Measurements from ENCODE around the gene MASP2. TPM values are rescaled to one million over a fixed set of nuclear protein-coding genes. Genes with fewer than 3 reads are reported as not detected.

The MASP2 gene
- polyA plus RNA-seq, 1 of the 3 experiments (the other 2 are of a cell fraction) = not detected

- H3K4me2 ChIP-seq = no peak overlapping the region
- WGBS (ENCODE audit: low lambda C conversion rate) = 97% methylated on average over 14 of the region's 18 CpGs
- ChIA-PET CTCF (interaction anchor here (1.1 to 3.4 kb wide), 2 partner anchors 30 to 153 kb away, joined by 3 to 17 read pairs; no protein-coding TSS in a partner anchor), POLR2A (interaction anchor here (0.6 kb wide), 1 partner anchor 15 kb away, joined by 3 read pairs; no protein-coding TSS in a partner anchor)
- no peak overlapping the region for H2AFZ ChIP-seq (ENCODE audit: low read depth)
- DNase-seq = no peak
- peaks cover 9% of the 10 kb centered on the region for H3F3A ChIP-seq (replicated peaks; ENCODE audit: insufficient read depth)
- no peaks in the 10 kb centered on the region for H3K9me2 ChIP-seq
- no peak overlapping the region for H3K27ac ChIP-seq (ENCODE audit: low read depth in 2 of 2, low read length in 1 of 2)
- H4K20me1 ChIP-seq (ENCODE audit: insufficient read depth) = no peaks in the 10 kb centered on the region
- no peaks in the 10 kb centered on the region for H3K9me3 ChIP-seq
- no peaks in the 10 kb centered on the region for H3K79me2 ChIP-seq (ENCODE audit: insufficient read depth)
- no peak for TF ChIP-seq MEF2A (IDR thresholded peaks at IDR 0.05; ENCODE audit: borderline replicate concordance, low read depth)
- TF ChIP-seq POLR2AphosphoS5 (IDR thresholded peaks at IDR 0.05; ENCODE audit: low read depth, low read length) = no peak
- no peak for TF ChIP-seq EP300 (IDR thresholded peaks at IDR 0.05; ENCODE audit: borderline replicate concordance in 1 of 2, low read depth in 1 of 2, low read length in 1 of 2)
- no peak for TF ChIP-seq GABPA (IDR thresholded peaks at IDR 0.05; ENCODE audit: low read depth)
- TF ChIP-seq EZH2phosphoT487 (IDR thresholded peaks at IDR 0.05; ENCODE audit: borderline replicate concordance, low read depth) = no peak
- no peak for TF ChIP-seq TAF1 (IDR thresholded peaks at IDR 0.05; ENCODE audit: borderline replicate concordance, low read depth, low read length)
- no peak for TF ChIP-seq RXRA (IDR thresholded peaks at IDR 0.05; ENCODE audit: borderline replicate concordance, low read depth)
- TF ChIP-seq RAD21 (IDR thresholded peaks at IDR 0.05; ENCODE audit: low read length) = no peak
- TF ChIP-seq FOSL2 (IDR thresholded peaks at IDR 0.05; ENCODE audit: borderline replicate concordance, low read depth) = no peak
- TF ChIP-seq CTCF (IDR thresholded peaks at IDR 0.05) = no peak
- TF ChIP-seq, protein P1, sequence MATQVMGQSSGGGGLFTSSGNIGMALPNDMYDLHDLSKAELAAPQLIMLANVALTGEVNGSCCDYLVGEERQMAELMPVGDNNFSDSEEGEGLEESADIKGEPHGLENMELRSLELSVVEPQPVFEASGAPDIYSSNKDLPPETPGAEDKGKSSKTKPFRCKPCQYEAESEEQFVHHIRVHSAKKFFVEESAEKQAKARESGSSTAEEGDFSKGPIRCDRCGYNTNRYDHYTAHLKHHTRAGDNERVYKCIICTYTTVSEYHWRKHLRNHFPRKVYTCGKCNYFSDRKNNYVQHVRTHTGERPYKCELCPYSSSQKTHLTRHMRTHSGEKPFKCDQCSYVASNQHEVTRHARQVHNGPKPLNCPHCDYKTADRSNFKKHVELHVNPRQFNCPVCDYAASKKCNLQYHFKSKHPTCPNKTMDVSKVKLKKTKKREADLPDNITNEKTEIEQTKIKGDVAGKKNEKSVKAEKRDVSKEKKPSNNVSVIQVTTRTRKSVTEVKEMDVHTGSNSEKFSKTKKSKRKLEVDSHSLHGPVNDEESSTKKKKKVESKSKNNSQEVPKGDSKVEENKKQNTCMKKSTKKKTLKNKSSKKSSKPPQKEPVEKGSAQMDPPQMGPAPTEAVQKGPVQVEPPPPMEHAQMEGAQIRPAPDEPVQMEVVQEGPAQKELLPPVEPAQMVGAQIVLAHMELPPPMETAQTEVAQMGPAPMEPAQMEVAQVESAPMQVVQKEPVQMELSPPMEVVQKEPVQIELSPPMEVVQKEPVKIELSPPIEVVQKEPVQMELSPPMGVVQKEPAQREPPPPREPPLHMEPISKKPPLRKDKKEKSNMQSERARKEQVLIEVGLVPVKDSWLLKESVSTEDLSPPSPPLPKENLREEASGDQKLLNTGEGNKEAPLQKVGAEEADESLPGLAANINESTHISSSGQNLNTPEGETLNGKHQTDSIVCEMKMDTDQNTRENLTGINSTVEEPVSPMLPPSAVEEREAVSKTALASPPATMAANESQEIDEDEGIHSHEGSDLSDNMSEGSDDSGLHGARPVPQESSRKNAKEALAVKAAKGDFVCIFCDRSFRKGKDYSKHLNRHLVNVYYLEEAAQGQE (IDR thresholded peaks at IDR 0.05; ENCODE audit: low read depth, low read length) = no peak
- TF ChIP-seq SMC3 (IDR thresholded peaks at IDR 0.05; ENCODE audit: low read depth, low read length) = no peak
- TF ChIP-seq YY1 (IDR thresholded peaks at IDR 0.05; ENCODE audit: low read depth) = no peak
- TF ChIP-seq JUND (IDR thresholded peaks at IDR 0.05) = no peak
- H3K9ac ChIP-seq = no peak overlapping the region
- no peaks in the 10 kb centered on the region for H3K27me3 ChIP-seq (ENCODE audit: insufficient read depth)
- H3K4me3 ChIP-seq (ENCODE audit: low read depth in 2 of 2, low read length in 1 of 2) = no peak overlapping the region
- H3K4me1 ChIP-seq (ENCODE audit: control insufficient read depth in 1 of 2, insufficient read depth in 2 of 2, low read depth in 1 of 2, low read length in 1 of 2) = no peaks in the 10 kb centered on the region
- peaks cover 47 to 59% of the 10 kb centered on the region in 2 experiments for H3K36me3 ChIP-seq (replicated peaks in 1 of 2; ENCODE audit: control insufficient read depth in 1 of 2, insufficient read depth in 2 of 2, low read length in 1 of 2)
Observed at GRCh38 chr1:11067716-11068599, 20.9 kb upstream of the MASP2 start.

Data from SK-N-SH (cell line).